ENCODE measurements around the gene IMMP1L. TPM values are rescaled to one million over a fixed set of nuclear protein-coding genes. Genes with fewer than 3 reads are reported as not detected.

IMMP1L gene
- total and polyA plus RNA-seq, 2 donors (not counting 3 experiments of a cell fraction or from before 2014, with no cell fraction given): 14.8 to 41.8 TPM

- POLR2A ChIA-PET: interaction anchor here (0.6 kb wide), 1 partner anchor 945 kb away, joined by 3 read pairs; the partner anchor contains the start of gene MPPED2
- CTCF ChIA-PET: no interaction called here
These were observed 21.9 kb upstream of the IMMP1L start for GRCh38 chr11:31531293-31531692.

More at GRCh38 chr11:31531293-31531692, 21.9 kb upstream of the IMMP1L start:
- Histone ChIP-seq H3K9me1 (replicated peaks; ENCODE audit: control insufficient read depth, extremely low read depth, insufficient read depth, low read length) (no peaks in the 10 kb centered on the region), H3K36me3 (ENCODE audit: control insufficient read depth in 2 of 2, extremely low read depth in 1 of 2, insufficient read depth in 2 of 2, low read length in 2 of 2) (no peaks in the 10 kb centered on the region), H3K9ac (replicated peaks; ENCODE audit: extremely low read depth, insufficient read depth, low read length) (no peak overlapping the region), H2AFZ (ENCODE audit: low read depth, low read length) (no peak overlapping the region), H3K4me3 (replicated peaks in 1 of 3; ENCODE audit: insufficient read depth in 1 of 3, low read depth in 1 of 3, low read length in 3 of 3) (no peak overlapping the region), H3K79me2 (ENCODE audit: control insufficient read depth, insufficient read depth, low read length) (no peaks in the 10 kb centered on the region), H3K4me2 (ENCODE audit: insufficient read depth, low read length) (no peak overlapping the region), H3K27me3 (ENCODE audit: control insufficient read depth in 2 of 2, insufficient read depth in 2 of 2, low read length in 2 of 2) (no peaks in the 10 kb centered on the region), H3K9me3 (replicated peaks; ENCODE audit: control insufficient read depth, insufficient read depth, low read length) (no peaks in the 10 kb centered on the region), H3K4me1 (ENCODE audit: control insufficient read depth, extremely low read depth, insufficient read depth, low read length) (no peaks in the 10 kb centered on the region), H3K27ac (ENCODE audit: insufficient read depth, low read depth, low read length) (no peak overlapping the region), H4K20me1 (replicated peaks; ENCODE audit: control insufficient read depth, extremely low read depth, insufficient read depth, low read length) (no peaks in the 10 kb centered on the region)
- DNase-seq (ENCODE audit: low read depth, low spot score) (no peak), FAIRE-seq (no peak)
- dilution Hi-C loops (cut with MboI; ENCODE audit: extremely low pct_ligation_motif_present, low sequenced_read_pairs) (no loop called here), intact Hi-C loops (cut with micrococcal nuclease) (no loop called here)
- no TSS peak for BruUV-seq (replicated peaks)
- TF ChIP-seq POLR2A (IDR thresholded peaks at IDR 0.05; ENCODE audit: low read depth, low read length) (no peak), POLR2AphosphoS5 (IDR thresholded peaks at IDR 0.05; ENCODE audit: insufficient read depth, low read depth, low read length) (no peak), MAX (IDR thresholded peaks at IDR 0.05; ENCODE audit: insufficient read depth, insufficient read length) (no peak), FOS (IDR thresholded peaks at IDR 0.05; ENCODE audit: borderline replicate concordance, insufficient read depth, low read length) (no peak), MYC (IDR thresholded peaks at IDR 0.05; ENCODE audit: low read depth, low read length) (no peak), GATA2 (IDR thresholded peaks at IDR 0.05; ENCODE audit: insufficient read depth, insufficient read length, low read depth, low read length) (no peak), CTCF (IDR thresholded peaks at IDR 0.05; ENCODE audit: extremely low read depth in 1 of 2, insufficient read depth in 1 of 2, low read depth in 1 of 2, low read length in 2 of 2) (no peak), EZH2 (IDR thresholded peaks at IDR 0.05; ENCODE audit: borderline replicate concordance, low read depth, low read length, severe bottlenecking) (no peak), JUN (IDR thresholded peaks at IDR 0.05; ENCODE audit: borderline replicate concordance, insufficient read depth, insufficient read length, low read depth) (no peak)

Measured in endothelial cell of umbilical vein (primary cell).